DOHH2 (cell line): ENCODE data around the gene C1orf159.

Experiments
- CTCF ChIP-seq: fragments of 200-600 bp; sonication (generic); IDR thresholded peaks from one replicate; pipeline ENCODE4 v1.5.1; 2014; ENCODE audit warnings: antibody characterized with exemption, mild to moderate bottlenecking, low read depth, low read length; ENCODE audit not compliant: poor library complexity, severe bottlenecking
- EZH2phosphoT487 ChIP-seq: fragments of 200-600 bp; sonication (generic); IDR thresholded peaks from 2 replicates; pipeline ENCODE4 v1.6.1; 2017; ENCODE audit warnings: borderline replicate concordance, mild to moderate bottlenecking, antibody characterized with exemption, low read length, moderate library complexity, mixed read lengths

- TF ChIP-seq CTCF (no peak), EZH2phosphoT487 (no peak)
Observed at GRCh38 chr1:1120096-1120495, 4.2 kb upstream of the C1orf159 start.
